ENCODE measurements around the gene PXMP2. TPM values are rescaled to one million over a fixed set of nuclear protein-coding genes. Genes with fewer than 3 reads are reported as not detected.

Gene PXMP2
- total and polyA plus RNA-seq, 12 donors: 17.7 to 75.6 (median 46.7) TPM

GRCh38 chr12:132665794-132666193 lies 21.6 kb upstream of the PXMP2 start:
- DNase-seq: no peak
- peaks cover 0 to 98% (median 28%) of the 10 kb centered on the region in 9 donors for H3K36me3 ChIP-seq
- no peak for TF ChIP-seq CTCF (IDR thresholded peaks at IDR 0.05)
- intact Hi-C loops (cut with DNase I): no loop called here
- 91 to 96% methylated on average over 6 of the region's 6 CpGs for WGBS, 2 donors
- H3K27me3 ChIP-seq: no peaks in the 10 kb centered on the region
- H3K9me3 ChIP-seq: no peaks in the 10 kb centered on the region
- no peak overlapping the region for H3K27ac ChIP-seq
- ATAC-seq: no peak
- H3K4me1 ChIP-seq: no peaks in the 10 kb centered on the region
- no peak overlapping the region for H3K4me3 ChIP-seq

- ATAC-seq (no peak), DNase-seq (no peak)
- WGBS, 2 donors: 97% methylated on average over 30 of the region's 30 CpGs
- Histone ChIP-seq H3K9me3 (no peaks in the 10 kb centered on the region), H3K4me1 (no peaks in the 10 kb centered on the region), H3K4me3 (no peak overlapping the region), H3K27me3 (no peaks in the 10 kb centered on the region), H3K27ac (no peak overlapping the region), H3K36me3 (peaks cover 0 to 97% (median 45%) of the 10 kb centered on the region in 9 donors)
- intact Hi-C loops (cut with DNase I): no loop called here
- TF ChIP-seq CTCF (IDR thresholded peaks at IDR 0.05): no peak
Observed at GRCh38 chr12:132668191-132669088, 18.9 kb upstream of the PXMP2 start.

- Histone ChIP-seq H3K9me3 (no peaks in the 10 kb centered on the region), H3K36me3 (peaks cover 0 to 97% (median 47%) of the 10 kb centered on the region in 9 donors), H3K4me3 (no peak overlapping the region), H3K4me1 (no peaks in the 10 kb centered on the region), H3K27ac (no peak overlapping the region), H3K27me3 (no peaks in the 10 kb centered on the region)
- intact Hi-C loops (cut with DNase I): no loop called here
- no peak for DNase-seq
- TF ChIP-seq CTCF (IDR thresholded peaks at IDR 0.05): no peak
- ATAC-seq: no peak
- 89 to 92% methylated on average over 17 of the region's 17 CpGs for WGBS, 2 donors
Observed at GRCh38 chr12:132669166-132669879, 18.1 kb upstream of the PXMP2 start.

- DNase-seq: no peak
- Histone ChIP-seq H3K27me3 (no peaks in the 10 kb centered on the region), H3K4me1 (no peaks in the 10 kb centered on the region), H3K27ac (no peak overlapping the region), H3K4me3 (no peak overlapping the region), H3K9me3 (no peaks in the 10 kb centered on the region), H3K36me3 (peaks cover 0 to 97% (median 48%) of the 10 kb centered on the region in 9 donors)
- TF ChIP-seq CTCF (IDR thresholded peaks at IDR 0.05): no peak
- intact Hi-C loops (cut with DNase I): no loop called here
- 86 to 92% methylated on average over 16 of the region's 16 CpGs for WGBS, 2 donors
- no peak for ATAC-seq
Observed at GRCh38 chr12:132672116-132672515, 15.3 kb upstream of the PXMP2 start.
